ENCODE results near the gene OMA1.

Gene OMA1

GRCh38 chr1:58480191-58480590 lies 66.3 kb downstream of the OMA1 start:
- DNase-seq (ENCODE audit: extremely low read depth, low read depth), result no peak
- no peak for TF ChIP-seq CTCF (IDR thresholded peaks at IDR 0.05; ENCODE audit: low read depth, low read length, missing control alignments)
- no peak overlapping the region for H3K4me3 ChIP-seq (replicated peaks; ENCODE audit: low read depth, low read length)

GRCh38 chr1:58477390-58477789 lies 69.1 kb downstream of the OMA1 start:
- DNase-seq (ENCODE audit: extremely low read depth, low read depth), result no peak
- TF ChIP-seq CTCF (IDR thresholded peaks at IDR 0.05; ENCODE audit: low read depth, low read length, missing control alignments), result no peak
- H3K4me3 ChIP-seq (replicated peaks; ENCODE audit: low read depth, low read length), result no peak overlapping the region

- no peak for TF ChIP-seq CTCF (IDR thresholded peaks at IDR 0.05; ENCODE audit: low read depth, low read length, missing control alignments)
- no peak for DNase-seq (ENCODE audit: extremely low read depth, low read depth)
- H3K4me3 ChIP-seq (replicated peaks; ENCODE audit: low read depth, low read length), result no peak overlapping the region
These were observed 70.3 kb downstream of the OMA1 start for GRCh38 chr1:58476179-58476578.

GRCh38 chr1:58469476-58469875 lies 77.0 kb downstream of the OMA1 start:
- H3K4me3 ChIP-seq (replicated peaks; ENCODE audit: low read depth, low read length), result no peak overlapping the region
- no peak for TF ChIP-seq CTCF (IDR thresholded peaks at IDR 0.05; ENCODE audit: low read depth, low read length, missing control alignments)

GRCh38 chr1:58469016-58469415 lies 77.5 kb downstream of the OMA1 start:
- no peak overlapping the region for H3K4me3 ChIP-seq (replicated peaks; ENCODE audit: low read depth, low read length)
- no peak for DNase-seq (ENCODE audit: extremely low read depth, low read depth)
- no peak for TF ChIP-seq CTCF (IDR thresholded peaks at IDR 0.05; ENCODE audit: low read depth, low read length, missing control alignments)

More at GRCh38 chr1:58469476-58469875, 77.0 kb downstream of the OMA1 start:
- no peak for DNase-seq (ENCODE audit: extremely low read depth, low read depth)

GRCh38 chr1:58468612-58469011 lies 77.9 kb downstream of the OMA1 start:
- no peak for TF ChIP-seq CTCF (IDR thresholded peaks at IDR 0.05; ENCODE audit: low read depth, low read length, missing control alignments)
- no peak overlapping the region for H3K4me3 ChIP-seq (replicated peaks; ENCODE audit: low read depth, low read length)
- DNase-seq (ENCODE audit: extremely low read depth, low read depth), result no peak

GRCh38 chr1:58466630-58467241 lies 79.8 kb downstream of the OMA1 start:
- no peak for TF ChIP-seq CTCF (IDR thresholded peaks at IDR 0.05; ENCODE audit: low read depth, low read length, missing control alignments)
- no peak for DNase-seq (ENCODE audit: extremely low read depth, low read depth)
- H3K4me3 ChIP-seq (replicated peaks; ENCODE audit: low read depth, low read length), result no peak overlapping the region

Measured in HFF-Myc (cell line).